ENCODE data around the gene SPINDOC.

The SPINDOC gene

DNA sequence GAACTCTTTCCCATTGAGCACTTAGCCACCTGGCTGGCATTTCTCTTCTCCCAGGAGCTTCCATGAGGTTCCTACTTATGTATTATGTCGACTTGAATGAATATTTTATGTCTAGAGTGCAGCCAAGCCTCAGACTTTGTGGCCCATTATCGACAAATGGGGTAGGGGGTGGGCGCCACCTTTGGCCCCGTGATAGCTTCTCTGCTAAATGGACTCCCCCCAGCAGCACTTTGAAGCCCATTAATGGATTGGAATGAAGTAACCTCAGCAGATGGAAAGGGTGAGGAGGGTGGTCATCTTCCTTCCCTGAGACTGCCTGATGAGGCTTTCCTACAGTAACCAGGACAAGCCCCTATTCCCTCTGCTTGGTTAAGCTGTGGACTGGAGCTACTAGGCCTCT lies 31.6 kb downstream of the SPINDOC start:
- DNase-seq (ENCODE audit: low read depth, low spot score), result no peak
- POLR2A ChIA-PET, result interaction anchor here (0.6 to 1.6 kb wide), 2 partner anchors 31 to 84 kb away, joined by 3 to 4 read pairs; no protein-coding TSS in a partner anchor
- H3K4me3 ChIP-seq (ENCODE audit: low read depth, low read length), result no peak overlapping the region
- CTCF ChIA-PET, result interaction anchor here (0.7 to 21.2 kb wide), 9 partner anchors 8 to 303 kb away, joined by 3 to 639 read pairs (median 3); no protein-coding TSS in a partner anchor
- TF ChIP-seq, protein P1, sequence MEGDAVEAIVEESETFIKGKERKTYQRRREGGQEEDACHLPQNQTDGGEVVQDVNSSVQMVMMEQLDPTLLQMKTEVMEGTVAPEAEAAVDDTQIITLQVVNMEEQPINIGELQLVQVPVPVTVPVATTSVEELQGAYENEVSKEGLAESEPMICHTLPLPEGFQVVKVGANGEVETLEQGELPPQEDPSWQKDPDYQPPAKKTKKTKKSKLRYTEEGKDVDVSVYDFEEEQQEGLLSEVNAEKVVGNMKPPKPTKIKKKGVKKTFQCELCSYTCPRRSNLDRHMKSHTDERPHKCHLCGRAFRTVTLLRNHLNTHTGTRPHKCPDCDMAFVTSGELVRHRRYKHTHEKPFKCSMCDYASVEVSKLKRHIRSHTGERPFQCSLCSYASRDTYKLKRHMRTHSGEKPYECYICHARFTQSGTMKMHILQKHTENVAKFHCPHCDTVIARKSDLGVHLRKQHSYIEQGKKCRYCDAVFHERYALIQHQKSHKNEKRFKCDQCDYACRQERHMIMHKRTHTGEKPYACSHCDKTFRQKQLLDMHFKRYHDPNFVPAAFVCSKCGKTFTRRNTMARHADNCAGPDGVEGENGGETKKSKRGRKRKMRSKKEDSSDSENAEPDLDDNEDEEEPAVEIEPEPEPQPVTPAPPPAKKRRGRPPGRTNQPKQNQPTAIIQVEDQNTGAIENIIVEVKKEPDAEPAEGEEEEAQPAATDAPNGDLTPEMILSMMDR (IDR thresholded peaks at IDR 0.05; ENCODE audit: insufficient read depth, low read length, missing control alignments), result no peak

DNA sequence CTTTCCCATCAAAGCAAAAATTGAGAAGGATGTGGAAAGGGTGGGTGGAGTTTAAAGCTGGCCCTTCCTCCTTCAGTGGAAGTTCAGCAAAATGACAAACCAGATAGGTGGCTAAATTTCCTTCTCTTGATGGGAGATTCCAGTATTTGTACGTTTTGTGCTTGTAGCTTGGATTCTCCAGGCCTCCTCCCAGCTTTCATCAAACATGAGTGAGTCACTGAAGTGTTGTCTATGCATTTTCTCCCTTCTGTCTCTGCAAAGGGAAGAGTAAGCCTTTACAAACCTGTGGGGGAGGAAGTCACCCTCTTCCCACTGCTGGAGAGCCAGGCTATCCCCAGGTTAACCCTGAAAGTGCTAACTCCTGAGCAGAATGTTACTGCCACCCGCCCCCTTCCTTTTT lies 32.0 kb downstream of the SPINDOC start:
- H3K4me3 ChIP-seq (ENCODE audit: low read depth, low read length), result no peak overlapping the region
- CTCF ChIA-PET, result interaction anchor here (0.7 to 21.2 kb wide), 8 partner anchors 9 to 303 kb away, joined by 3 to 639 read pairs (median 4); no protein-coding TSS in a partner anchor
- TF ChIP-seq, protein P1 (IDR thresholded peaks at IDR 0.05; ENCODE audit: insufficient read depth, low read length, missing control alignments), result no peak
- no peak for DNase-seq (ENCODE audit: low read depth, low spot score)
- POLR2A ChIA-PET, result interaction anchor here (1.6 kb wide), 1 partner anchor 30 kb away, joined by 4 read pairs; no protein-coding TSS in a partner anchor

DNA sequence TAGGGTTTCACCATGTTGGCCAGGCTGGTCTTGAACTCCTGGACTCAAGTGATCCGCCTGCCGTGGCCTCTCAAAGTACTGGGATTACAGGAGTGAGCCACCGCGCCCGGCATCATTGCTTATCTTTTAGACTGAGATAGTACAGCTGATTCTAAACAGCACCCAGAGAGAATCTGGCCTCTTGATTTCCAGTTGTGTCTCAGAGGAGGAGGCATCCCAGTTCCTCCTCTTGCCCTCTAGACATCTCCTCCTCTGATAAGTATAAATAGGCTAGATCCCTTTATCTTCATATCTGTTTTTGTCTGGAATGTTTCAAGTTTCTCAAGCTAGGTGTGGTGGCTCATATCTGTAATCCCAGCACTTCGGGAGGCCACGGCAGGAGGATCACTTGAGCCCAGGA lies 32.7 kb downstream of the SPINDOC start:
- TF ChIP-seq, protein P1 (IDR thresholded peaks at IDR 0.05; ENCODE audit: insufficient read depth, low read length, missing control alignments), result no peak
- POLR2A ChIA-PET, result interaction anchor here (1.6 kb wide), 1 partner anchor 30 kb away, joined by 4 read pairs; no protein-coding TSS in a partner anchor
- no peak overlapping the region for H3K4me3 ChIP-seq (ENCODE audit: low read depth, low read length)
- DNase-seq (ENCODE audit: low read depth, low spot score), result no peak
- CTCF ChIA-PET, result interaction anchor here (1.0 to 21.2 kb wide), 4 partner anchors 10 to 302 kb away, joined by 3 to 639 read pairs (median 6); no protein-coding TSS in a partner anchor

DNA sequence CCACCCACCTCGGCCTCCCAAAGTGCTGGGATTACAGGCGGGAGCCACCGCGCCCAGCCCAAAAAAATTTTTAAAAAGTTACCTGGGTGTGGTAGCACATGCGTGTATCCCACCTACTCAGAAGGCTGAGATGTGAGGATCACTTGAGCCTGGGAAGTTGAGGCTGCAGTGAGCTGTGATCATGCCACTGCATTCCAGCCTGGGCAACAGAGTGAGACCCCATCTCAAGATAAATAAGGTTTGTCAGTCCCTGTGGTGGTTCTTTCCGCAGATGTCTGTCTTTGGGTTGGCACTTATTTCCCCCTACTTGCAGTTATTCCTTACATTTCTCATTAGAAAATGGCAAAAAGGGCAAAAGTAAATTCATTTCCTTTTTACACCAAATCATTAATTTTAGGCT lies 33.6 kb downstream of the SPINDOC start:
- CTCF ChIA-PET, result interaction anchor here (2.0 to 21.2 kb wide), 2 partner anchors 10 to 100 kb away, joined by 11 to 639 read pairs; no protein-coding TSS in a partner anchor
- POLR2A ChIA-PET, result no interaction called here
- TF ChIP-seq, protein P1 (IDR thresholded peaks at IDR 0.05; ENCODE audit: insufficient read depth, low read length, missing control alignments), result no peak
- DNase-seq (ENCODE audit: low read depth, low spot score), result no peak
- no peak overlapping the region for H3K4me3 ChIP-seq (ENCODE audit: low read depth, low read length)

DNA sequence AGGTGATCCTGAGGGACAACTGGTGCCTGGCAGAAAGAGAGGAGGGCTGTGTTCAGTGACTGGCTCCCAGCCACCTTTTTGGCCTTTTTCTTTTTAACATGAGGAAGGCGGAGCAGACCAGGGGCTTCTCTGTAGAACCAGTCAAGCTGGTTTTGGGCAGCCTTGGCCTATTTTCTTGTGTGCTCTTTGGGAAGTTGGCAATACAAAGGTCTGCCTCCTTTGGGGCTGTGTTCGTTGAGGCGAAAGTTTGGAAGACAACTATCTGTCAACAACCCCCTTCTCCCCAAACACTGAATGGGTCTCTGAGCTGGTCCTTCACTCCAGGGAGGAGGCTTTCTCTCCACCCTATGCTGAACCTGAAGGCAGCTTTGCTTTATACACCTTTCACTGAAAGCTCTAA lies 34.1 kb downstream of the SPINDOC start:
- H3K4me3 ChIP-seq (ENCODE audit: low read depth, low read length), result no peak overlapping the region
- POLR2A ChIA-PET, result no interaction called here
- TF ChIP-seq, protein P1 (IDR thresholded peaks at IDR 0.05; ENCODE audit: insufficient read depth, low read length, missing control alignments), result no peak
- no peak for DNase-seq (ENCODE audit: low read depth, low spot score)
- CTCF ChIA-PET, result interaction anchor here (1.0 to 21.2 kb wide), 3 partner anchors 10 to 368 kb away, joined by 3 to 639 read pairs (median 11); no protein-coding TSS in a partner anchor

DNA sequence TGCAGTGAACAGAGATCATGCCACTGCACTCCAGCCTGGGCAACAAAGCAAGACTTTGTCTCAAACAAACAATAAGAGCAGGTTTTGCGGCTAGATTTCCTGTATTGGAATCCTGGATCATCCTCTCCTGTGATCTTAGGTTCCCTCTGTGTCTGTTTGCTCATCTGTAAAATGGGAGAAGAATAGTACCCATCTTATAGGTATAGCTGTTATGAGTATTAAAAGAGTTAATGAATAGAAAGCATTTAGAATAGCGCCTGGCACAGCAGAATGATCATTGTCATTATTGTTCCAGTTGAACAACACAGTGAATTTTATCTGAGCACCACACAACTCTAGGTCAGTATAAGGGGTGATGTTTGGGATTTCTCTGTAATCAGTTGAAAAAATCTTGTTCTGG lies 36.4 kb downstream of the SPINDOC start:
- no peak for DNase-seq (ENCODE audit: low read depth, low spot score)
- ChIA-PET CTCF (interaction anchor here (1.3 to 1.8 kb wide), 2 partner anchors 12 kb away, joined by 4 to 9 read pairs; no protein-coding TSS in a partner anchor), POLR2A (no interaction called here)
- no peak overlapping the region for H3K4me3 ChIP-seq (ENCODE audit: low read depth, low read length)
- TF ChIP-seq, protein P1 (IDR thresholded peaks at IDR 0.05; ENCODE audit: insufficient read depth, low read length, missing control alignments), result no peak
